ENCODE results near the gene STARD13.

DNA sequence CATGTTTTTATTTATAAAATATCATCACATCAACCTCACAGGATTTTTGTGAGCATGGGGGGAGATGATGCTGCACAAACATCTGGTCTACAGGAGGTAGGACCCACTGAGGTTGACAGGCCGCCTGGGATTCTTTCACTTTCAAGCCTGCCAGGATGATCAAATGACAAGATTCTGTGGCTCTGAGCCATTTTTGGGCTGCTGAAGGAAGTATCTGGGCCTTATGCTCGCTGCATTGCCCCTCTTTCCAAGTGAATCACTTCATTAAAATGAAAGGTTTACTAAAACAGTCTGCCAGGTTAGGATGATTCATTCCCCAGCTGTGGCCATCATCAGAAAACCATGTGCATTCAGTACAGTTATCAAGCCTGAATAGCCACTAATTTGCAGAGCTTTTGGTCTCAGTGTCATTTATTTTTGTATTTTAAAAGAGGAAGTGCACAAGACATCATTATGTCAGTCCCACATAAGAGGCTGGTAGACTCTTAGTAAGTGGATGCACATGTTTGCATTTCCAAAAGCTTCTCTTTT lies 34.4 kb downstream of the STARD13 start:
- TF ChIP-seq CTCF (IDR thresholded peaks at IDR 0.05) (no peak), POLR2A (IDR thresholded peaks at IDR 0.05) (no peak)
